Left ventricle myocardium superior (tissue), 1 donor: ENCODE data around the gene FOXD4L1. TPM values are rescaled to one million over a fixed set of nuclear protein-coding genes. Genes with fewer than 3 reads are reported as not detected.
"Not testable (repeated sequence)": the region's sequence is repeated elsewhere in the genome, so short reads cannot be mapped to it uniquely, and the experiment has no call there.

Source experiments
- ATAC-seq: fragments of 200-7000 bp; cut with Tn5 transposase; one replicate; pipeline ENCODE4 v1.9.1; 2020; ENCODE audit warnings: mild to moderate bottlenecking, moderate library complexity
- DNase-seq: peaks from one replicate; pipeline ENCODE4 v3.0.0-alpha.2; 2020
- intact Hi-C: fragments of 100-400 bp; cut with micrococcal nuclease; formaldehyde crosslinking; loops from one replicate; pipeline ENCODE4 v1.11.0; 2022
- long read RNA-seq: library from polyadenylated mRNA; unstranded; transcript quantifications from one replicate; pipeline ENCODE4 v2.0.0, GENCODE V29; 2021
- total RNA-seq: library from RNA; stranded (reverse); fragmentation: NEBNext Ultra II Directional; extraction: Animal tissue kit (Norgen Biotek cat#: 25700); gene quantifications from one replicate; pipeline ENCODE4 v1.2.1, GENCODE V29; 2021
- donor health status: DM: no; HTN: yes; CAD: no; lungs with severe emphysema.

FOXD4L1 gene
- total RNA-seq: not detected
- long read RNA-seq: 0 reads

- ATAC-seq, intact Hi-C loops, DNase-seq: not testable (repeated sequence)
These were observed at the start of gene FOXD4L1 for GRCh38 chr2:113498365-113498764. FOXD4L1 (plus strand) TSS chr2:113498665; CDS start chr2:113499257, 592 bp downstream.

- intact Hi-C loops, ATAC-seq, DNase-seq: not testable (repeated sequence)
These were observed 32.7 kb upstream of the FOXD4L1 start for GRCh38 chr2:113465770-113466169.

GRCh38 chr2:113476688-113477368 is 21.6 kb upstream of the FOXD4L1 start:
- DNase-seq, intact Hi-C loops, ATAC-seq: not testable (repeated sequence)

GRCh38 chr2:113496527-113496926 is 1.9 kb upstream of the FOXD4L1 start:
- DNase-seq, intact Hi-C loops, ATAC-seq: not testable (repeated sequence)

- DNase-seq, ATAC-seq, intact Hi-C loops: not testable (repeated sequence)
These were observed 787 bp downstream of the FOXD4L1 start for GRCh38 chr2:113499019-113499885.

- ATAC-seq, intact Hi-C loops, DNase-seq: not testable (repeated sequence)
These were observed 1.6 kb downstream of the FOXD4L1 start for GRCh38 chr2:113499886-113500722.

GRCh38 chr2:113500723-113501038 is 2.2 kb downstream of the FOXD4L1 start:
- intact Hi-C loops, DNase-seq, ATAC-seq: not testable (repeated sequence)

- DNase-seq, intact Hi-C loops: not testable (repeated sequence)
- peak; percentile 28 for ATAC-seq
These were observed 4.0 kb downstream of the FOXD4L1 start for GRCh38 chr2:113502216-113503093.

- DNase-seq: peak; percentile 52
- intact Hi-C loops: not testable (repeated sequence)
- ATAC-seq: peak; percentile 81
These were observed 4.9 kb downstream of the FOXD4L1 start for GRCh38 chr2:113503094-113504042.

GRCh38 chr2:113504081-113504480 is 5.6 kb downstream of the FOXD4L1 start:
- intact Hi-C loops, ATAC-seq, DNase-seq: not testable (repeated sequence)

GRCh38 chr2:113507394-113508140 is 9.1 kb downstream of the FOXD4L1 start:
- intact Hi-C loops, ATAC-seq, DNase-seq: not testable (repeated sequence)

- intact Hi-C loops, DNase-seq, ATAC-seq: not testable (repeated sequence)
These were observed 9.7 kb downstream of the FOXD4L1 start for GRCh38 chr2:113508187-113508586.

GRCh38 chr2:113510913-113511312 is 12.4 kb downstream of the FOXD4L1 start:
- DNase-seq, ATAC-seq, intact Hi-C loops: not testable (repeated sequence)

GRCh38 chr2:113511859-113512258 is 13.4 kb downstream of the FOXD4L1 start:
- intact Hi-C loops, DNase-seq, ATAC-seq: not testable (repeated sequence)

- ATAC-seq, DNase-seq, intact Hi-C loops: not testable (repeated sequence)
These were observed 17.0 kb downstream of the FOXD4L1 start for GRCh38 chr2:113515457-113515856.

GRCh38 chr2:113515995-113516394 is 17.5 kb downstream of the FOXD4L1 start:
- ATAC-seq, intact Hi-C loops, DNase-seq: not testable (repeated sequence)
